Breast epithelium (tissue), 4 donors: ENCODE measurements around the gene CLSTN1. TPM values are rescaled to one million over a fixed set of nuclear protein-coding genes. Genes with fewer than 3 reads are reported as not detected.

ENCODE experiments used
- DNase-seq, 2 donors: peaks; one replicate each; pipeline ENCODE4 v3.0.0-alpha.2; 2019; ENCODE audit warnings: low spot score in 2 of 2
- H3K27ac ChIP-seq, 2 donors: fragments of 200-600 bp; sonication (generic) in 1 of 2; one replicate each; pipeline ENCODE4 v1.5.1; 2016 to 2019; ENCODE audit warnings: mild to moderate bottlenecking in 1 of 2
- H3K27me3 ChIP-seq, 2 donors: fragments of 200-600 bp; sonication (generic) in 1 of 2; one replicate each; pipeline versions ENCODE4 v1.5.1 to v1.6.0; 2017 to 2019; ENCODE audit warnings: control low read depth in 1 of 2, mild to moderate bottlenecking in 1 of 2
- H3K36me3 ChIP-seq: fragments of 200-600 bp; one replicate; pipeline ENCODE4 v1.5.1; 2019
- H3K4me1 ChIP-seq, 2 donors: fragments of 200-600 bp; sonication (generic); one replicate each; pipeline ENCODE4 v1.5.1; 2016 to 2019; ENCODE audit warnings: control low read depth in 1 of 2
- H3K4me3 ChIP-seq, 3 donors: fragments of 200-600 bp; sonication (generic); 1 replicate in 2 of 3; 2 replicates in 1 of 3; pipeline ENCODE4 v1.5.1; 2016 to 2019; ENCODE audit warnings: mild to moderate bottlenecking in 3 of 3, moderate library complexity in 2 of 3
- H3K9me3 ChIP-seq, 2 donors: fragments of 200-600 bp; sonication (generic) in 1 of 2; one replicate each; pipeline ENCODE4 v1.5.1; 2016 to 2019; ENCODE audit warnings: control low read depth in 1 of 2
- CTCF ChIP-seq, 3 donors: fragments of 450-650 bp; IDR thresholded peaks; one replicate each; pipeline ENCODE4 v1.5.1; 2016 to 2017; ENCODE audit warnings: antibody characterized with exemption in 3 of 3, mild to moderate bottlenecking in 3 of 3, moderate library complexity in 3 of 3
- POLR2A ChIP-seq: fragments of 450-650 bp; IDR thresholded peaks from one replicate; pipeline ENCODE4 v1.6.1; 2016; ENCODE audit warnings: antibody characterized with exemption, mild to moderate bottlenecking, moderate library complexity
- POLR2AphosphoS5 ChIP-seq, 3 donors: sonication (generic); formaldehyde crosslinking; IDR thresholded peaks; one replicate each; pipeline ENCODE4 v1.6.1; 2017; ENCODE audit warnings: antibody characterized with exemption in 3 of 3
- intact Hi-C: fragments of 100-400 bp; cut with DNase I; formaldehyde crosslinking; loops from one replicate; pipeline ENCODE4 v1.15.1; 2023; ENCODE audit warnings: low total_unique reads
- total RNA-seq, 3 donors: library from RNA; depleted of rRNA; stranded (reverse); fragments of >200 nt; gene quantifications; one replicate each; pipeline ENCODE4 v1.1.0, GENCODE V29; 2016

CLSTN1 gene
- total RNA-seq, 3 donors from 2014 or later, result 25.4 to 47.5 (median 42.3) TPM

- Histone ChIP-seq H3K27me3 (no peaks in the 10 kb centered on the region), H3K27ac (no peak overlapping the region), H3K9me3 (no peaks in the 10 kb centered on the region), H3K4me1 (no peaks in the 10 kb centered on the region), H3K36me3 (no peaks in the 10 kb centered on the region), H3K4me3 (no peak overlapping the region)
- intact Hi-C loops, result loop anchor here (10.0 kb wide), 1 partner anchor 84 kb away; no protein-coding TSS in a partner anchor
- DNase-seq, result no peak
- TF ChIP-seq CTCF (IDR thresholded peaks at IDR 0.05), result no peak
- no peak for TF ChIP-seq POLR2AphosphoS5 (IDR thresholded peaks at IDR 0.05)
Measured at GRCh38 chr1:9780554-9781110, 43.1 kb downstream of the CLSTN1 start.

DNA sequence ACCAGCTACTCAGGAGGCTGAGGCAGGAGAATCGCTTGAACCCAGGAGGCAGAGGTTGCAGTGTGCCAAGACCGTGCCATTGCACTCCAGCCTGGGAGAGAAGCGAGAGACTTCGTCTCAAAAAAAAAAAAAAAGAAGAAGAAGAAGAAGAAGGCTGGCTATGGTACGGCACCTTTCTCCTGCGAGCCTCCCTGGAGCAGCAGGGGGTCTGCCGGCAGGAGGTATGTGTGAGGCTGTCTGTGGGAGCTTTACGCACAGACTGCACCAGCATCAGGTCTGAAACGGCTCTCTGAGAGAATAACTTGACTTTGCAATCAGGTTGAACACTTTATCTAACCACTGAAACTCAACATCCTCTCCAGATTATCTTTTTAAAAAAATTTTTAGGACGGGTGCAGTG, 44.9 kb downstream of the CLSTN1 start:
- TF ChIP-seq POLR2AphosphoS5 (IDR thresholded peaks at IDR 0.05), result no peak
- TF ChIP-seq POLR2A, result no peak
- H3K4me3 ChIP-seq, result no peak overlapping the region
- intact Hi-C loops, result loop anchor here (10.0 kb wide), 1 partner anchor 844 kb away; no protein-coding TSS in a partner anchor
- H3K9me3 ChIP-seq, result no peaks in the 10 kb centered on the region
- no peaks in the 10 kb centered on the region for H3K36me3 ChIP-seq
- DNase-seq, result no peak
- no peak overlapping the region for H3K27ac ChIP-seq
- no peaks in the 10 kb centered on the region for H3K27me3 ChIP-seq
- H3K4me1 ChIP-seq, result no peaks in the 10 kb centered on the region

GRCh38 chr1:9776685-9777084, 47.1 kb downstream of the CLSTN1 start:
- intact Hi-C loops, result loop anchor here (10.0 kb wide), 1 partner anchor 842 kb away; no protein-coding TSS in a partner anchor
- no peak for TF ChIP-seq POLR2A
- TF ChIP-seq CTCF (IDR thresholded peaks at IDR 0.05), result no peak
- TF ChIP-seq POLR2AphosphoS5 (IDR thresholded peaks at IDR 0.05), result no peak
- no peak overlapping the region for H3K4me3 ChIP-seq
- H3K27ac ChIP-seq, result no peak overlapping the region
- no peaks in the 10 kb centered on the region for H3K27me3 ChIP-seq
- no peaks in the 10 kb centered on the region for H3K9me3 ChIP-seq
- no peak for DNase-seq
- no peaks in the 10 kb centered on the region for H3K36me3 ChIP-seq
- no peaks in the 10 kb centered on the region for H3K4me1 ChIP-seq

DNA sequence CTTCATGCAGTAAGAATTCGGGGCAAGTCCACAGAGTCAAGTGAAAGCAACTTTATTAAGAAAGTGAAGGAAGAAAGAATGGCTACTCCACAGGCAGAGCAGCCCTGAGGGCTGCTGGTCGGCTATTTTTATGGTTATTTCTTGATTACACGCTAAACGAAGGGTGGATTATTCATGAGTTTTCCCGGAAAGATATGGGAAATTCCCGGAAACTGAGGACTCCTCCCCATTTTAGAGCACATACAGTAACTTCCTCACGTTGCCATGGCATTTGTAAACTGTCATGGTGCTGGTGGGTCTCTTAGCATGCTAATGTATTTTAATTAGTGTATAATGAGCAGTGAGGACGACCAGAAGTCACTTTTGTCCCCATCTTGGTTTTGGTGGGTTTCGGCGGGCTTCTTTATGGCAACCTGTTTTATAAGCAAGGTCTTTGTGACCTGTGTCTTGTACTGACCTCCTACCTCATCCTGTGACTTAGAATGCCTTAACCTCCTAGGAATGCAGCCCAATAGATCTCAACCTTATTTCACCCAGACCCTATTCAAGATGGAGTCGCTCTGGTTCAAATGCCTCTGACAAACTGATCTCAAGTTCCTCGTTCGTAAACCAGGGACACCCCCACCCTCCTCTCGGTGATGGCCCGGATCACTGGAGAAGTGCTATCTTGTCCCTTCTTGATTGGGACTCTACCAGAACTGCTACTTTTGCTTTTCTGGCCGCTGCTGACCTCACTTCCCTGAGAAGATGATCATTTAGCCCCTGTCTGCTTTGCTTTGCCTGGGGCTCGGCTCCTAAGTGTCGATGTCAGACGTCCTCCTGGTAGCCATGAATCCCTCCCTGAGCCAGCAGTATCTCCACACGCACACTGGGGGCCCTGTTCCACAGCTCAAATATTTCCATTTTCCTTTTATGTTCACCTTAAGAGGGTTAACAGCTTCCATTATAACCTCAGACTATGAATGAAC, 48.8 kb downstream of the CLSTN1 start:
- H3K9me3 ChIP-seq, result no peaks in the 10 kb centered on the region
- H3K4me1 ChIP-seq, result no peaks in the 10 kb centered on the region
- intact Hi-C loops, result loop anchor here (10.0 kb wide), 1 partner anchor 840 kb away; no protein-coding TSS in a partner anchor
- TF ChIP-seq POLR2A (no peak), POLR2AphosphoS5 (IDR thresholded peaks at IDR 0.05) (no peak), CTCF (IDR thresholded peaks at IDR 0.05) (no peak)
- no peak for DNase-seq
- no peak overlapping the region for H3K4me3 ChIP-seq
- H3K27me3 ChIP-seq, result no peaks in the 10 kb centered on the region
- no peaks in the 10 kb centered on the region for H3K36me3 ChIP-seq
- H3K27ac ChIP-seq, result no peak overlapping the region

DNA sequence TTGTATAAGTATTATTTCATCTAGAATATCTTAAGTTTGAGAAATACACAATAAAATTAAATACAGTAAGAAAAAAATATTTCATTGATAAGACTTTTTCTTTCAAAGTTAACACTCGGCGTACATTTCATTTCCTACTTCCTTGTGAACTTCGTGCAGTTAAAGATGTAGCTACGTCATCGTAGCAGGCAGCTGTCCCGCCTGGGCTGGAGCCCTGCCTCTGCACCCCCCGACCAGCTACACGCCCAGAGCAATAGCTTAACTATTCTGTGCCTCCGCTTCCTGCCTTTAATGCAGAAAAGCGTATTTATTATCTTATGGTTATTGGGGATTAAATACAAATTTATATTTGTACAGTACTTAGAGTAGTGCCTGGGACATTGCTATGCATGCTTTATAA, 53.5 kb downstream of the CLSTN1 start:
- TF ChIP-seq POLR2AphosphoS5 (IDR thresholded peaks at IDR 0.05) (no peak), CTCF (IDR thresholded peaks at IDR 0.05) (no peak)
- H3K36me3 ChIP-seq, result no peaks in the 10 kb centered on the region
- no peaks in the 10 kb centered on the region for H3K27me3 ChIP-seq
- H3K4me1 ChIP-seq, result no peaks in the 10 kb centered on the region
- intact Hi-C loops, result loop anchor here (10.0 kb wide), 1 partner anchor 835 kb away; no protein-coding TSS in a partner anchor
- no peak overlapping the region for H3K4me3 ChIP-seq
- DNase-seq, result no peak
- no peaks in the 10 kb centered on the region for H3K9me3 ChIP-seq
- no peak overlapping the region for H3K27ac ChIP-seq
